Brain microvascular endothelial cell (primary cell): ENCODE data around the gene SLC25A13.
A peak's percentile ranks its signal among the peaks of the same experiment; 100 is the strongest.
"Not testable (repeated sequence)": the region's sequence is repeated elsewhere in the genome, so short reads cannot be mapped to it uniquely, and the experiment has no call there.

Source experiments
- DNase-seq: peaks from one replicate; pipeline ENCODE4 v3.0.0-alpha.2; 2020
- H3K27ac ChIP-seq: fragments of 250-450 bp; sonication (Bioruptor Pico); 2 replicates; pipeline ENCODE4 v1.5.1; 2020; ENCODE audit warnings: mild to moderate bottlenecking, moderate library complexity
- H3K27me3 ChIP-seq: fragments of 250-450 bp; sonication (Bioruptor Pico); replicated peaks from 2 replicates; pipeline ENCODE4 v1.5.1; 2020; ENCODE audit warnings: mild to moderate bottlenecking
- H3K36me3 ChIP-seq: fragments of 250-450 bp; sonication (Bioruptor Pico); replicated peaks from 2 replicates; pipeline ENCODE4 v1.5.1; 2020; ENCODE audit warnings: mild to moderate bottlenecking
- H3K4me3 ChIP-seq: 2 replicates; pipeline ENCODE4 v1.5.1; 2011; ENCODE audit warnings: low read depth, mild to moderate bottlenecking, control low read depth, low read length, moderate library complexity
- CTCF ChIP-seq: IDR thresholded peaks from 2 replicates; pipeline ENCODE4 v1.5.1; 2011; ENCODE audit warnings: low read depth, mild to moderate bottlenecking, moderate library complexity, low read length, control low read depth, inconsistent platforms; ENCODE audit errors: missing control alignments
- in situ Hi-C: cut with HindIII; loops from 2 replicates; pipeline ENCODE4 v1.10.0; 2017; ENCODE audit warnings: low sequenced_read_pairs, low pct_ligation_motif_present

Gene SLC25A13

GRCh38 chr7:96321658-96322372 lies at the start of gene SLC25A13:
Gene SLC25A13 (minus strand): TSS chr7:96322098. CDS start chr7:96321956, 142 bp downstream.
- in situ Hi-C loops: no loop called here
- TF ChIP-seq CTCF: no peak
- DNase-seq: peak; percentile 53
- Histone ChIP-seq H3K27ac (peak within 1 kb of the TSS; percentile 71), H3K36me3 (no peaks in the 10 kb centered on the region), H3K4me3 (peak within 1 kb of the TSS; percentile 85), H3K27me3 (no peaks in the 10 kb centered on the region)

GRCh38 chr7:96365916-96366315 lies 44.0 kb upstream of the SLC25A13 start:
- H3K27me3 ChIP-seq, H3K27ac ChIP-seq, DNase-seq, H3K4me3 ChIP-seq, in situ Hi-C loops, H3K36me3 ChIP-seq: not testable (repeated sequence)

DNA sequence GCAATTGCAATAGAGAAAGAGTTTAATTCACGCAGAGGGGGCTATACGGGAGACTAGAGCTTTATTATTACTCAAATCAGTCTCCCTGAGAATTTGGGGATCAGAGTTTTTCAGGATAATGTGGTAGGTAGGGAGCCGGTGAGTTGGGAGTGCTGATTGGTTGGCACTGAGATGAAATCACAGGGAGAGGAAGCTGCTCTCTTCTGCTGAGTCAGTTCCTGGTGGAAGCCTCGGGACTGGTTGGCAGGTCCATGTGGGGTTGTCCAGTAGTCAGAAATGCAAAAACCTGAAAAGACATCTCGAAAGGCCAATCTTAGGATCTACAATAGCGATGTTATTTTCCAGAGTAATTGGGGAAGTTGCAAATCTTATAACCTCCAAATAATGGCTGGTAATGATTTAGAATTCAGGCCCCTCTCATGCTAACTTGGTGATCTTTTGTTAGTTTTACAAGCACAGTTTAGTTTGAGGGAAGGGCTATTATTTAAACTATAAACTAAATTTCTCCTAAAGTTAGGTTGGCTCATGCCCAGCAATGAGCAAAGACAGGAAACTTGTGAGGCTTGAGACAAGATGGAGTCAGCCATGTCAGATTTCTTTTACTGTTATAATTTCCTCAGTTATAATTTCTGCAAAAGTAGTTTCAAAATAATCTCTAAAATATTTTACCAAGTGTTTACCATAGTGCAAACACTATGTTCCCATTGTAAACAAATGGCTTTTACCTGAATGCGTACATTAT lies 39.4 kb upstream of the SLC25A13 start:
- no peak overlapping the region for H3K4me3 ChIP-seq
- no peak for DNase-seq
- in situ Hi-C loops: no loop called here
- no peak for TF ChIP-seq CTCF
- no peaks in the 10 kb centered on the region for H3K36me3 ChIP-seq
- no peaks in the 10 kb centered on the region for H3K27me3 ChIP-seq
- H3K27ac ChIP-seq: no peak overlapping the region

- H3K27me3 ChIP-seq: no peaks in the 10 kb centered on the region
- H3K36me3 ChIP-seq: no peaks in the 10 kb centered on the region
- TF ChIP-seq CTCF: no peak
- H3K4me3 ChIP-seq: no peak overlapping the region
- no peak overlapping the region for H3K27ac ChIP-seq
- in situ Hi-C loops: no loop called here
- DNase-seq: no peak
Observed at GRCh38 chr7:96359876-96360275, 38.0 kb upstream of the SLC25A13 start.

GRCh38 chr7:96358236-96358971 lies 36.5 kb upstream of the SLC25A13 start:
- H3K27me3 ChIP-seq, in situ Hi-C loops, H3K4me3 ChIP-seq, H3K36me3 ChIP-seq, DNase-seq, H3K27ac ChIP-seq: not testable (repeated sequence)

DNA sequence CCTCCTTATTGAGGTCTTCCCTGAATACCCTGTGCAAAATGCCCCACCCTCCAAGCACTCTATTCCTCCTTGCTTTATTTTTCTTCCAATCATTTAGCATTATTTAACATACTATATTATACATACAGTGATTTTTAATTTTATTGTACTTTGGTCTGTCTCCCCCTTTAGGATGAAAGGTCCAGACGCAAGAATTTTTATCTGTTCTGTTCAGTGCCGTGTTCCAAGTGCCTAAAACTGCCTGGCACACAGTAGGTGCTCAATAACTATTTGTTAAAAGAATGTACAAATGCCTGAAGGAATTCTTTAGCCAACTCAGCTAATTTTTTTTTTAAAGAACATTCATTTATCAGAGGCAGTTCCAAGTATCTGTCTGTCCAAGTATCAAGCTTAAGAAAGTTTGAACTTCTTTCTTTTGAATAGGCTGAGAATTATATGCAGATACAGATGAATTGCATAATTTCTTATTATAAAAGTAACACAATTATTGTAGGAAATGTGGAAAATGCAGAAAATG lies 34.1 kb upstream of the SLC25A13 start:
- no peak for DNase-seq
- H3K27ac ChIP-seq: no peak overlapping the region
- no peaks in the 10 kb centered on the region for H3K27me3 ChIP-seq
- H3K36me3 ChIP-seq: no peaks in the 10 kb centered on the region
- H3K4me3 ChIP-seq: no peak overlapping the region
- in situ Hi-C loops: no loop called here
- no peak for TF ChIP-seq CTCF
